NT2/D1 (cell line): ENCODE data around the gene GAPT.

Source experiments
- DNase-seq: peaks from one replicate; pipeline ENCODE4 v3.0.0-alpha.2; 2011; ENCODE audit warnings: low read depth, low spot score
- H3K27me3 ChIP-seq: 2 replicates; pipeline ENCODE4 v1.6.0; 2011; ENCODE audit warnings: mild to moderate bottlenecking; ENCODE audit not compliant: insufficient read length, insufficient read depth
- H3K36me3 ChIP-seq: 2 replicates; pipeline ENCODE4 v1.6.1; 2011; ENCODE audit warnings: mild to moderate bottlenecking, low read length, mixed read lengths; ENCODE audit not compliant: insufficient read depth, insufficient read length
- H3K4me1 ChIP-seq: 2 replicates; pipeline ENCODE4 v1.5.1; 2011; ENCODE audit not compliant: insufficient read depth, insufficient read length
- H3K4me3 ChIP-seq: 2 replicates; pipeline ENCODE4 v1.5.1; 2011; ENCODE audit warnings: low read depth; ENCODE audit not compliant: insufficient read length
- H3K9ac ChIP-seq: 2 replicates; pipeline ENCODE4 v1.6.0; 2011; ENCODE audit warnings: low read depth; ENCODE audit not compliant: insufficient read length
- H3K9me3 ChIP-seq: 2 replicates; pipeline ENCODE4 v1.5.1; 2011; ENCODE audit warnings: mild to moderate bottlenecking, low read length; ENCODE audit not compliant: insufficient read depth
- SUZ12 ChIP-seq: IDR thresholded peaks from 2 replicates; pipeline ENCODE4 v1.6.1; 2011; ENCODE audit not compliant: insufficient read length, insufficient read depth; ENCODE audit errors: extremely low read depth
- YY1 ChIP-seq: IDR thresholded peaks from 2 replicates; pipeline ENCODE4 v1.6.1; 2011; ENCODE audit not compliant: insufficient read length, insufficient read depth
- ZNF274 ChIP-seq: IDR thresholded peaks from 2 replicates; pipeline ENCODE4 v1.6.1; 2011; ENCODE audit warnings: mild to moderate bottlenecking, low read depth, low read length

GAPT gene

GRCh38 chr5:58498340-58498942, 7.2 kb downstream of the GAPT start:
- Histone ChIP-seq H3K4me1 (no peaks in the 10 kb centered on the region), H3K27me3 (no peaks in the 10 kb centered on the region), H3K9me3 (no peaks in the 10 kb centered on the region), H3K36me3 (no peaks in the 10 kb centered on the region), H3K9ac (no peak overlapping the region), H3K4me3 (no peak overlapping the region)
- DNase-seq = peak; percentile 22
- TF ChIP-seq YY1 (no peak), SUZ12 (no peak), ZNF274 (no peak)

- TF ChIP-seq YY1 (no peak), SUZ12 (no peak), ZNF274 (no peak)
- DNase-seq = no peak
- no peak overlapping the region for H3K4me3 ChIP-seq
- H3K9ac ChIP-seq = no peak overlapping the region
- no peaks in the 10 kb centered on the region for H3K9me3 ChIP-seq
- H3K4me1 ChIP-seq = no peaks in the 10 kb centered on the region
- no peaks in the 10 kb centered on the region for H3K27me3 ChIP-seq
- no peaks in the 10 kb centered on the region for H3K36me3 ChIP-seq
Observed at GRCh38 chr5:58499231-58499630, 8.0 kb downstream of the GAPT start.

GRCh38 chr5:58499941-58500340, 8.7 kb downstream of the GAPT start:
- Histone ChIP-seq H3K27me3 (no peaks in the 10 kb centered on the region), H3K9ac (no peak overlapping the region), H3K4me3 (no peak overlapping the region), H3K4me1 (no peaks in the 10 kb centered on the region), H3K9me3 (no peaks in the 10 kb centered on the region), H3K36me3 (no peaks in the 10 kb centered on the region)
- TF ChIP-seq SUZ12 (no peak), YY1 (no peak), ZNF274 (no peak)
- no peak for DNase-seq

- Histone ChIP-seq H3K27me3 (no peaks in the 10 kb centered on the region), H3K36me3 (no peaks in the 10 kb centered on the region), H3K9me3 (no peaks in the 10 kb centered on the region), H3K4me3 (no peak overlapping the region), H3K4me1 (no peaks in the 10 kb centered on the region), H3K9ac (no peak overlapping the region)
- TF ChIP-seq YY1 (no peak), SUZ12 (no peak), ZNF274 (no peak)
- no peak for DNase-seq
Observed at GRCh38 chr5:58501778-58502417, 10.7 kb downstream of the GAPT start.

GRCh38 chr5:58503390-58504046, 12.3 kb downstream of the GAPT start:
- H3K36me3 ChIP-seq = no peaks in the 10 kb centered on the region
- no peaks in the 10 kb centered on the region for H3K4me1 ChIP-seq
- no peak for TF ChIP-seq ZNF274
- TF ChIP-seq YY1 = no peak
- no peak for TF ChIP-seq SUZ12
- no peak overlapping the region for H3K4me3 ChIP-seq
- DNase-seq = no peak
- no peaks in the 10 kb centered on the region for H3K27me3 ChIP-seq
- no peak overlapping the region for H3K9ac ChIP-seq
- no peaks in the 10 kb centered on the region for H3K9me3 ChIP-seq

- no peaks in the 10 kb centered on the region for H3K9me3 ChIP-seq
- H3K9ac ChIP-seq = no peak overlapping the region
- H3K4me1 ChIP-seq = no peaks in the 10 kb centered on the region
- no peak for DNase-seq
- H3K4me3 ChIP-seq = no peak overlapping the region
- TF ChIP-seq YY1 (no peak), ZNF274 (no peak), SUZ12 (no peak)
- H3K36me3 ChIP-seq = no peaks in the 10 kb centered on the region
- H3K27me3 ChIP-seq = no peaks in the 10 kb centered on the region
Observed at GRCh38 chr5:58504766-58505165, 13.5 kb downstream of the GAPT start.

GRCh38 chr5:58505502-58505901, 14.3 kb downstream of the GAPT start:
- H3K27me3 ChIP-seq = no peaks in the 10 kb centered on the region
- no peak for DNase-seq
- no peak for TF ChIP-seq SUZ12
- TF ChIP-seq ZNF274 = no peak
- H3K4me1 ChIP-seq = no peaks in the 10 kb centered on the region
- H3K4me3 ChIP-seq = no peak overlapping the region
- H3K36me3 ChIP-seq = no peaks in the 10 kb centered on the region
- no peak overlapping the region for H3K9ac ChIP-seq
- H3K9me3 ChIP-seq = no peaks in the 10 kb centered on the region
